Effector CD4-positive, alpha-beta T cell (primary cell): ENCODE results near the gene TM4SF4.

ENCODE experiments used
- DNase-seq: peaks from one replicate; pipeline ENCODE4 v3.0.0-alpha.2; 2020

The TM4SF4 gene

GRCh38 chr3:149515249-149515648, 40.8 kb downstream of the TM4SF4 start:
- DNase-seq, result no peak

- DNase-seq, result no peak
Measured at GRCh38 chr3:149516920-149517319, 42.4 kb downstream of the TM4SF4 start.

DNA sequence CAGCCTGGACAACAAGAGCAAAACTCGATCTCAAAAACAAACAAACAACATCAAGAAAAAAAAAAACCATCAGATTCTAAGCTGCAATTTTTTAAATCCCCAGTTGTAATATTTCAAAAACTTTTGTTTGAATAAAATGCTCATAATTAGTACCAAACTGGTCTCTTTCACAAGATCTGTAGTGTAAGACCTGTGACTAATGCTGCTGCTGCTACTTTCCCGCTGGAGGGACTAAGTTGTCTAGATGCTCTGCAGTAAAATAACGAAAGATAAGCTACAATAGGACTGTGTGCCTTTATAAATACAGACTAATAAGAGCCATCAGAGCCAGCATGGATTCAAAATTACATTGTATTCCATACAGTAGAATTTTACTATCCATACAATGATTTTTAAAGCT, 45.4 kb downstream of the TM4SF4 start:
- no peak for DNase-seq

DNA sequence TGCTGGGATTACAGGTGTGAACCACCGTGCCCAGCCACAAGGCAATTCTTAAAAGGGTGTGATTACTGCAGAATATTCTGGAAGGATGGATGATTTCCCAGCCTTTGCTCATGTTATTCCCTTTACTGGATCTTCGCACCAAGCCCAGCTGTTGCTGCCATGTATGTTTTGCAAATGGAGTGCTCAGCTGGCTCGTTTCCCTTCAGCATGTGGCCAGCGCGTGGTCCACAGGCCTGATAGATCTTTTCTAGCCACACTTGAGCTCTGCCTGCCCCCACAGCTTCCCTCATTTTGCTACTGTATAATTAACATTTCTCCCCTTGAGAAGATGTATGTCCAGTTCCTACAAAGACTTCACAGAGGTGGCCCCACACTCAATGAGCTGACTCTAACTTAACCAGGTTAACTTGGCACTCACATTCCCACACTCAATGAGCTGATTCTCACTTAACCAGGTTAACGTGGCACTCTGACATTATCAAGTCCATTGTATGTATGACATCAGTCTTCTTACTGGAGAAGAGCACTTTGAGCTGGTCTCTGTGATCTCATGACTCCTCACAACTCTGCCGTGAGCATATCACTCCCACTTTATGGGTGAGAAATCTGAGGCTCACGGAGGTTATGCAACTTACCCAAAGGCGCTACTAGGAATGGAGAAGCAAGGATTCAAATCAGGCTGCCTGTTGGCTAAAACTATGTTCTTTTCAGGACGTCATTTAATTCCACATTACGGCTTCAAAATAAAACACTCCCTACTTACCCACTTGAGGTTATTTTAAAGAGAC, 49.2 kb downstream of the TM4SF4 start:
- no peak for DNase-seq

- no peak for DNase-seq
Measured at GRCh38 chr3:149527531-149528339, 53.2 kb downstream of the TM4SF4 start.

DNA sequence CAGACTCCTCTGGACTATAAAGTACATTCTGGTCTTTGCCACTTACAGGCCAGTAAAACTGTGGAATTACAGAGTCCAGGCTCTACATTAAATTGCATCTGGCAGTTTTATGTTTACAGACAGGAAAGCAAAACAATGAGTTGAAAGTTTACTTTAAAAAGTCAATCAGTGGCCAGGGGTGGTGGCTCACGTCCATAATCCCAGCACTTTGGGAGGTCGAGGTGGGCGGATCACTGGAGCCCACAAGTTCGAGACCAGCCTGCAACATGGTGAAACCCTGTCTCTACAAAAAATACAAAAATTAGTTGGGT, 53.8 kb downstream of the TM4SF4 start:
- no peak for DNase-seq

- DNase-seq, result no peak
Measured at GRCh38 chr3:149529099-149529498, 54.6 kb downstream of the TM4SF4 start.

DNA sequence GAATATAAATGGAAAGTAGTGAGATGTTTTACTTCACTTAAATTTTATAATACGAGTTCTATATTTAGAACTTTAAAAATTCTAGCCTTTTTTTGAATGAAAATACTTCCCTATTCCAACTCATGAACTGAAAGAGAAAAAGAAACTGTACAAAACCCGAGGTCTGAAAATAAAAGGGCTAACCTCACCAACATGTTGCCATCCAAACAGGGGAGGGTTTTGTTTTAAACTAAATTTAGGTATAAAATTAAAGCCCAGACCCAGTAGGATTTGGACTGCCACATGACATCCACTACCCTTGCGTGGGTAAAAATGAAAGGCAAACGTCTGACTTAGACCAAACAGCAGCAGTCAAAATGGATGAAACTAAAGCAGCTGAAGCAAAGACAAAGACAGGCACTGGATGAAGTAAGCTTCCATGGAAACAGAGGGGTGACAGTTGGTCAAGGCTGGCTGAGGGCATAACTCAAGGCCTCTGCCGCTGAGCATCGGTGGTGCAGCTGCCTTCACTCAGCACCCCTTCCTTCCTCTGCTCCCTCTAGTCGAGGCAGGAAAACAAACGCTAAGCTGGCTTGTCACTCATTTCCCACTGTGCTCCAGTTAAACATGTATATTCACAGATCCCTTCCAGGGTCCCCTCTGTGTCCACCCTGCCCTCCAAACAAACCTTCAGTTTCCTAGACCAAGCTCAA, 58.1 kb downstream of the TM4SF4 start:
- no peak for DNase-seq

- no peak for DNase-seq
Measured at GRCh38 chr3:149534082-149534481, 59.6 kb downstream of the TM4SF4 start.

- no peak for DNase-seq
Measured at GRCh38 chr3:149534671-149535332, 60.3 kb downstream of the TM4SF4 start.

GRCh38 chr3:149535333-149535685, 60.8 kb downstream of the TM4SF4 start:
- no peak for DNase-seq

- DNase-seq, result no peak
Measured at GRCh38 chr3:149536429-149536828, 61.9 kb downstream of the TM4SF4 start.

DNA sequence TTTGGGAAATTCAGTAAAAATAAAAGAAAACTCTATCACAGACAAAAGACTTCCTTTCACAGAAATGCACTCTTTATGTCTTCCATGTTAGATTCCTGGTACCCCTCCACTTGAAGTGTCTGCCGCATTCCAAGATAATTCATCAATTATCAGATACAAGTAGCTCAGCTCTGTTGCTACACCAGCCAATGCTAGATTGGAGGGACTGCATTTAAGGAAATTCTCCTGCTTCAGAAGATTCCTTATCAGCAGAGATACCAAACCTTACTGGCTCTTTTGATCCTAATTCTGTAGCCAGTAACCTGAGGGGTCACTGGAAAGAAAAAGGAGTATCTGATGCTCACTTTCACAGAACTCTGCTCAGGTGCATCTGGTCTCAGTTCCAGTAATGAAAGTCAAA, 63.9 kb downstream of the TM4SF4 start:
- DNase-seq, result no peak

DNA sequence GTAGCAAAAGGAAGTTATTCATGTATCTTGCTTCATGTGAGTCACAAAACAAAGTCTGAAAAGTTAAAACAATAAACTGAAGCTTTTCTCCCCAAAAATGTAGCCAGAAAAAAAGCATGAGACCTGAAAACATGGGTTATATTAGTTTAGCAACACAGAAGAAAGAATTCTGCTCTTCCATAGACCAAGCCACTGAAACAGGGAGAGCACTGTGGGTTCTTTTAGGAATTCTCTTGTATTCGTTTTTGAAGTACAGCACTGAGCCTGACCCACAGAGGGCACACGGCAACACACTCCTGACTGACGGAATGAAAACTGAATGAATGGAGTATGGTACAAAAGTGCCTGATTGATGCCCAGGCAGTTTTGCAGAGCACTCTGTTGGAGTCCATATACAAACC, 66.6 kb downstream of the TM4SF4 start:
- no peak for DNase-seq

DNA sequence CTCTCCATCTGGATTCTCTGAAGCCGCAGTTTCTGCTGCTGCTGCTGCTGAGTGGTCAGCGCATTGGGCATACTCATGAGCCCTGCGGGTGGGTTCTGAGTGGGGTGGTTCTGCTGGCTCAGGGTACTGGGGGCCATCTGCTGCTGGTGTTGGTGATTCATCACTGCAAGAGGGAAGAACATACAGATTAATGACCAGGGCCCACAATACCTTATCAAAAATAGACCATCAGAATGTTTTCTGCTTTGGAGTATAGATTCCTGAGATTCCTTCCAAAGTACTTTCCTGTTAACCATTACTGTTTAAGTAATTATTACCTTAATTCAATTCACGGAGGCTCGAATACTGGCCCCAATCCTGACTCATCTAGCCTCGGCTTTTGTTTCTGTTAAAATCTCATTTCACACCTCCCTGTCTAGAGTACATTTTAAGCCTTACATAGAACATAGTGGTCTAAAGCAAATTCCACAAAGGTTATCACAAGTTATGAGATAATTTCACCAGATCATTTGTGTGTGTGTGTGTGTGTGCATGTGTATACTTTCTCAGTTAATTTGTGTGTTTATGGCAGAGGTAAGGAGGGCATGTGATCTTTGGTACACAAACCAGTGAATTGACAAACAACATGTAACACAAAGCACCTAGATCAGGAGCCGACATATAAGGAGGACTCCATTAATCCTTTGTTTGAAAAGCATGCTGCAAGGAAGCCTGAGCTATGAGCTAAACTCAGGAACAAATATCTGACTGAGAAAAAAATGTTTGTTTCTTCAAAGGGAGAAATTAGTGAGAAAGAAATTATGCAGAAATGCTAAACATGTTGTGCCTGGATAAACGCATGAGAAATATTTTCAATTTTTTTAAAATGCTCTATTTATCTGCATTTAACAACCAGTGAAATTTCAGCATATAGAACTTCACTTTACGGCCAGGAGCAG, 68.1 kb downstream of the TM4SF4 start:
- no peak for DNase-seq

- no peak for DNase-seq
Measured at GRCh38 chr3:149545049-149545448, 70.6 kb downstream of the TM4SF4 start.

GRCh38 chr3:149547413-149547812, 72.9 kb downstream of the TM4SF4 start:
- no peak for DNase-seq

DNA sequence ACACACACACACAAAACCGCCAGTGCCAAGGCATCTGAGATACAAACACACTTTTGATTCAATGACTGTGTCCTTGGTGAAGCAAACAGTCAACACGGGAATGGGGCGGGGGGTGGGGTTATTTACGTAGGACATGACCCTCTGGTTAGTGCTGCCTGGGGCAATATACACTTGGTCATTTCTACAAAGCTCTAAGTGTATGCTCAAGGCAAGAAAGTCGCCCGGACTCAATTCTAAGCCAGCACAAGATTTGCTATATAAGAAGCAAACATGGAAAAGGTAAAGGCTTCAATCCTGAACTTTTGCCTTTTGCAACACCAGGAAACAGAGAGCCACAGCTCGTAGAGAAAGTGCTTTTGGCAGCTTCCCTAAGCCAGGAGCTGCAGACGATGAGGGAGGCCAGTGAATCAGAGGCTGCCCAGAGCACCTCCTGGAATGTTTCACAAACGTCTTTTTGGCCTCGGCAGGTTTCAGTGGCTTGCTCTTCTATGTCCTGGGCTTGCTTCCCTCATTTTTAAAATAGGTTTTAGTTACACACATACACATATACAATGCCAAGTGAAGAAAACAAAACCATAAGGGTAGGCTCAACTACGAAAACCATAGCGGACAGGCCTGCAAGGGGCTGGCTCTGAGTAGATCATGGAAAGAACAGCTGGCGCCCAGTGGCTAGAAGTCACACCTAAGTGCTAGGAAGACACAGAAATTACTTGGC, 73.6 kb downstream of the TM4SF4 start:
- DNase-seq, result no peak

DNA sequence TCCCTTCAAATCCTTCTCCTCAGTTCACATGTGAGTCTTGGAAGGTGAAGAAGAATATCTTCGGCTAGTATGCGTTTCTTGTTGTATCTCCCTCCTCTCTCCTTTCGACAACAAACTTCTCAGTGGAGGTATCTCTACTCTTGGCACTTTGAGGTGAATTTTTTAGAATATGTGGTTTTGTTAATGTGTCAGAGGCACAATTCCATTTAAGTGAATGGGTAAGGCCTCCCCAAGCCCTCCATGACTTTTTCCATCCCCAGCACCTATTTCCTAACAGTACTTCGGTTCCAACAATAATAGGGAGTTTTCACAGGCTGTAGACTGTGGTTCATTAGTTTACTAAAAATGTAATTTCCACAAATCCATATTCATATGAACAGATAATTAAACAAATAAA, 74.2 kb downstream of the TM4SF4 start:
- no peak for DNase-seq

DNA sequence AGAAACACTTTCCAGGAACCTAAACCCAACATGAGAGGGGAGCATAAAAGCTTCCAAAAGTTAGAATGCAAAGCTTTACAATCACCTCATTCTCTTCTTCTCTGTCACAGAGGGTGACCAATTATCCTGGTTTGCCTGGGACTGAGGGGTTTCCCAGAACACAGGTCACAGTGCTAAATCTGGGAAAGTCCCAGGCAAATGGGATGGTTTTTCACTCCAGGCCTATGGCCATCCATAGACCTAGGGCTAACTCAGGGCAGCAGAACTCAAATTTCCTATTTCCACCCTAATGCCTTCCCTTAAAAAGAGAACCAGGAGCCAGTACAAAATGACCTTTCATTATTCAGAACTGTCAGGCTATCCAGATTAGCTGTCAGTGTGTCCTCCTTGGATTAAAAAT, 77.0 kb downstream of the TM4SF4 start:
- DNase-seq, result no peak

DNA sequence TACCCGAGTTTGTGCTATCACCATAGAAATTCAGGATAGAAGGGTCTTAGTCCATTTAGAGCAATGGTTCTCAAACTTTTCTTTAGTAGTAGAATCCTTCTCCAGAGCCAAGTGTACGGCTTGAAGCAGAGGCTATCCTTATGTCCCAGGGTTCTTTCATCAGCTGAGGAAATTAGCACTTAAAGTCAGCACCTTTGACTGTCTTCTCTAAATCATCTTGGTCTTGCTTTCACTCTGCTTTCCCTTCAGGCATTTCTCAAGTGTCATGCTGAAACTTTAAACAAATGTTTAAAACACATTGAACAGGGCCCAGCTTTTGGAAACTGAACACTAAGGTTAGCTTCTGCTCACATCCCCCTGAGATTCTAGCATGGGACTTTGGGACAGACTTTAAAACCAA, 78.2 kb downstream of the TM4SF4 start:
- no peak for DNase-seq
